HG03159 (cell line): ENCODE measurements around the gene CRK.
"Not testable (repeated sequence)": the region's sequence is repeated elsewhere in the genome, so short reads cannot be mapped to it uniquely, and the experiment has no call there.

Source experiments
- ATAC-seq: cut with Tn5 transposase; IDR thresholded peaks from one replicate; pipeline ENCODE4 v1.9.1; 2021; ENCODE audit warnings: mild to moderate bottlenecking, moderate library complexity; ENCODE audit not compliant: unreplicated experiment

The CRK gene

GRCh38 chr17:1467898-1468492 is 12.0 kb upstream of the CRK start:
- ATAC-seq, result no peak

- no peak for ATAC-seq
Observed at GRCh38 chr17:1467258-1467657, 11.2 kb upstream of the CRK start.

- no peak for ATAC-seq
Observed at GRCh38 chr17:1464186-1464585, 8.2 kb upstream of the CRK start.

- no peak for ATAC-seq
Observed at GRCh38 chr17:1462164-1463112, 6.4 kb upstream of the CRK start.

GRCh38 chr17:1461198-1461944 is 5.3 kb upstream of the CRK start:
- ATAC-seq, result no peak

GRCh38 chr17:1460233-1460632 is 4.2 kb upstream of the CRK start:
- ATAC-seq, result no peak

- ATAC-seq, result peak; percentile 27
Observed at GRCh38 chr17:1455291-1455796, 688 bp downstream of the CRK start.

GRCh38 chr17:1454541-1454940 is 1.5 kb downstream of the CRK start:
- no peak for ATAC-seq

GRCh38 chr17:1453694-1454093 is 2.3 kb downstream of the CRK start:
- not testable (repeated sequence) for ATAC-seq

- no peak for ATAC-seq
Observed at GRCh38 chr17:1452836-1453235, 3.2 kb downstream of the CRK start.

GRCh38 chr17:1450261-1450660 is 5.8 kb downstream of the CRK start:
- ATAC-seq, result not testable (repeated sequence)

- ATAC-seq, result no peak
Observed at GRCh38 chr17:1449412-1449967, 6.5 kb downstream of the CRK start.

- ATAC-seq, result no peak
Observed at GRCh38 chr17:1447052-1447451, 9.0 kb downstream of the CRK start.

- no peak for ATAC-seq
Observed at GRCh38 chr17:1446201-1446600, 9.8 kb downstream of the CRK start.

GRCh38 chr17:1445695-1446094 is 10.3 kb downstream of the CRK start:
- not testable (repeated sequence) for ATAC-seq

- not testable (repeated sequence) for ATAC-seq
Observed at GRCh38 chr17:1442721-1443120, 13.3 kb downstream of the CRK start.

GRCh38 chr17:1442187-1442586 is 13.8 kb downstream of the CRK start:
- ATAC-seq, result no peak

- ATAC-seq, result no peak
Observed at GRCh38 chr17:1440921-1441320, 15.1 kb downstream of the CRK start.

- no peak for ATAC-seq
Observed at GRCh38 chr17:1438593-1439083, 17.4 kb downstream of the CRK start.

GRCh38 chr17:1435326-1435725 is 20.7 kb downstream of the CRK start:
- no peak for ATAC-seq

- no peak for ATAC-seq
Observed at GRCh38 chr17:1434150-1434549, 21.9 kb downstream of the CRK start.
